HL-60 (cell line): ENCODE results near the gene GGA3.
"Not testable (repeated sequence)": the region's sequence is repeated elsewhere in the genome, so short reads cannot be mapped to it uniquely, and the experiment has no call there.

ENCODE experiments used
- DNase-seq, 2 experiments: peaks; one replicate each; pipeline ENCODE4 v3.0.0-alpha.2; 2010 to 2020; ENCODE audit warnings: low read depth in 1 of 2, low spot score in 1 of 2
- H3K27ac ChIP-seq: fragments of 250-450 bp; sonication (Bioruptor Pico); replicated peaks from 2 replicates; pipeline ENCODE4 v1.5.1; 2020; ENCODE audit warnings: mild to moderate bottlenecking, moderate library complexity
- H3K27me3 ChIP-seq: fragments of 250-450 bp; sonication (Bioruptor Pico); 2 replicates; pipeline ENCODE4 v1.5.1; 2021; ENCODE audit warnings: mild to moderate bottlenecking, moderate library complexity; ENCODE audit not compliant: insufficient read depth, poor library complexity, severe bottlenecking
- H3K4me3 ChIP-seq: replicated peaks from 2 replicates; pipeline ENCODE4 v1.5.1; 2011; ENCODE audit warnings: mild to moderate bottlenecking, control low read depth, low read length; ENCODE audit not compliant: insufficient read depth
- CTCF ChIP-seq: IDR thresholded peaks from one replicate; pipeline ENCODE4 v1.5.1; 2011; ENCODE audit warnings: low read length, control low read depth, inconsistent platforms; ENCODE audit not compliant: insufficient read depth
- GABPA ChIP-seq: IDR thresholded peaks from 2 replicates; pipeline ENCODE4 v1.6.1; 2012; ENCODE audit warnings: low read depth
- POLR2AphosphoS5 ChIP-seq: IDR thresholded peaks from 2 replicates; pipeline ENCODE4 v1.6.1; 2012; ENCODE audit warnings: low read depth
- REST ChIP-seq: IDR thresholded peaks from 2 replicates; pipeline ENCODE4 v1.6.1; 2012; ENCODE audit warnings: low read depth; ENCODE audit not compliant: insufficient replicate concordance
- SPI1 ChIP-seq: IDR thresholded peaks from 2 replicates; pipeline ENCODE4 v1.6.1; 2012; ENCODE audit warnings: low read depth, mild to moderate bottlenecking, borderline replicate concordance

Gene GGA3

DNA sequence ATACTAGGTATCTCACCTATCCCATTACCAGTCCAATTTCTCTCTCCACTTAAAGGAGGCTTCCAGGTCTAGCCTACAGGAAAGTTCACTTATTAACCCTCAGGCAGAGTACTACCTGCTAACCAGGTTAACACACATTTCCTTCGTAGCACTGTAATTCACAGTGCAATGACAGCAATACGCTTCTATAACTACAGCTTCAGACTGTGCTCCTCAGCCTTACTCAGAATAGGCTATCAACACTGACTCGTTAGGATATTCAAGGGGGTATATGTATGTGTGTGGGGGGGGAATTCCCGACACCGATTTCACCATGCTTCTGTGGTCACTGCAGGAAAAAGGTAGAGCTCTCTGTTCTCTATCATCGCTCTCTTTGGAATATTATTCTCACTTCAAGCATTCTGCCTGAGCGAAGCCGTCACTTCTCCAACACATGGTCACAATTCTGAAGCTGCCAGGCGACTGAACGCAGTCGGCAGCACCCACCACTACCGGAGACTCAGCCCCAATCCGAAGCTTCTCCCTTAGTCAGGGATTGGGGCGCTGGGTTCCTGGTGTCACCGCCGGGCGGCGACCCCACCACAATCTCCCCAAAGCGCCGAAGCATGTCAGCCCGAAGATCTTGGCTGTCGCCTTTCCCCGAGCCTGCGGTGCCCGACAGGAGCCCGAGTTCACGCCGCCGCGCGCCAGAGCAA lies 618 bp downstream of the GGA3 start:
- H3K27me3 ChIP-seq: no peaks in the 10 kb centered on the region
- no peak for DNase-seq
- H3K4me3 ChIP-seq: peak overlapping the region; percentile 80
- TF ChIP-seq CTCF: no peak
- TF ChIP-seq POLR2AphosphoS5: no peak
- TF ChIP-seq REST: no peak
- no peak for TF ChIP-seq SPI1
- TF ChIP-seq GABPA: no peak
- peak overlapping the region; percentile 100 for H3K27ac ChIP-seq

DNA sequence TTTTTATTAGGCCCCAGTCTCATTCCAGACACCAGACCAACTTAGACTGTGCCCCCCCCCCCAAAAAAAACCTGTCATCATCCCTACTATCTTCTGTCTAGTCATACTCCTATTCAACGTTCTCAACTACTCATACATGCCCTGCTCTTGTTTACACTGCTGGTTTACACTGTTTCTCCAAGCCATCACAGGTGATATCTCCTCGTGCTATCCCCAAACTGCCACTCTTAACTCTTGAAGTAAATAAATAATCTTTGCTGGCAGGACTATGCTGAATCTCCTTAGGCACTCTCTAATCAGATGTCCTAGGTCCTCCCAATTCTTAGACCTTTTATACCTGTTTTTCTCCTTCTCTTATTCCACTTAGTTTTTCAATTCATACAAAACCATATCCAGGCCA lies 4.2 kb downstream of the GGA3 start:
- not testable (repeated sequence) for DNase-seq, H3K27me3 ChIP-seq, H3K27ac ChIP-seq, H3K4me3 ChIP-seq

DNA sequence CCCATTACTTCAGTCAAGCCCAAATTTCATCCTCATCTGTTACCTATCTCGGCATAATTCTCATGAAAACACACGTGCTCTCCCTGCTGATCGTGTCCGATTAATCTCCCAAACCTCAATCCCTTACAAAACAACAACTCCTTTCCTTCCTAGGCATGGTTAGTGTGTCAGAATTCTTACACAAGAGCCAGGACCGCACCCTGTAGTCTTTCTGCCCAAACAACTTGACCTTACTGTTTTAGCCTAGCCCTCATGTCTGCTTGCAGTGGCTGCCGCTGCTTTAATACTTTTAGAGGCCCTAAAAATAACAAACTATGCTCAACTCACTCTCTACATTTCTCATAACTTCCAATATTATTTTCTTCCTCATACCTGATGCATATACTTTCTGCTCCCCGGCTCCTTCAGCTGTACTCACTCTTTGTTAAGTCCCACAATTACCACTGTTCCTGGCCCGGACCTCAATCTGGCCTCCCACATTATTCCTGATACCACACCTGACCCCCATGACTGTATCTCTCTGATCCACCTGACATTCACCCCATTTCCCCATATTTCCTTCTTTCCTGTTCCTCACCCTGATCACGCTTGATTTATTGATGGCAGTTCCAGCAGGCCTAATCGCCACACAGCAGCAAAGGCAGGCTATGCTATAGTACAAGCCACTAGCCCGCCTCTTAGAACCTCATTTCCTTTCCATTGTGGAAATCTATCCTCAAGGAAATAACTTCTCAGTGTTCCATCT lies 5.3 kb downstream of the GGA3 start:
- H3K27me3 ChIP-seq, DNase-seq, H3K4me3 ChIP-seq, H3K27ac ChIP-seq: not testable (repeated sequence)

DNA sequence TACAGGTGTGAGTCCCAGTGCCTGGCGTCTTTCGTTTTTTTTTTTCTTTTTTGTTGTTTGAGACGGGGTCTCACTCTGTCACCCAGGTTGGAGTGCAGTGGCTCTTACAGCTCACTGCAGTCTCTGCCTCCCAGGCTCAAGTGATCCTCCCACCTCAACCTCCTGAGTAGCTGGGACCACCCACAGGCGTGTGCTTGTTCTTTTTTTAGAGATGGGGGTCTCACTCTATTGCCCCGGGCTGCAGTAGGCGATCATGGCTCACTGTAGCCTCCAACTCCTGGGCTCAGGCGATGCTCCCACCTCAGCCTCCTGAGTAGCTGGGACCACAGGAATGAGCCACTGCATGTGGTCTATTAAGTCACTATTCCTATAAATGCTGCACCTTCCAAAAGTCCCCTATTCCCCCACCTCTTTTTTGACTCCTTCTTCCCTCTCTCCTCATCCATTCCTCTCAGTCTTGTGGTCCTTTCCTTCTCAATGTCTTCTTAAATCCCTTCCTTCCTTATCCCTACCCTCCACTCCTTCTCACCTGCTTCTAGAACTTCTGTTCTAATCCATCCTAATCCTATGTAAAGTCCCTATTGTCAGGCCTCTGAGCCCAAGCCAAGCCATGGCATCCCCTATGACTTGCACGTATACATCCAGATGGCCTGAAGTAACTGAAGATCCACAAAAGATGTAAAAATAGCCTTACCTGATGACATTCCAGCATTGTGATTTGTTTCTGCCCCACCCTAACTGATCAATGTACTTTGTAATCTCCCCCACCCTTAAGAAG lies 9.2 kb downstream of the GGA3 start:
- H3K4me3 ChIP-seq: no peak overlapping the region
- TF ChIP-seq GABPA: no peak
- no peak for TF ChIP-seq REST
- TF ChIP-seq POLR2AphosphoS5: no peak
- TF ChIP-seq SPI1: no peak
- no peak for TF ChIP-seq CTCF
- no peak overlapping the region for H3K27ac ChIP-seq
- H3K27me3 ChIP-seq: no peaks in the 10 kb centered on the region
- no peak for DNase-seq
